RWPE2 (cell line): Measurements from ENCODE around the gene SELENON.

Experiments used
- ATAC-seq: fragments of 200-7000 bp; cut with Tn5 transposase; 3 replicates; pipeline ENCODE4 v1.9.1; 2021; ENCODE audit warnings: low read depth
- DNase-seq: peaks from one replicate; pipeline ENCODE4 v3.0.0-alpha.2; 2020; ENCODE audit warnings: low spot score
- H3K27ac ChIP-seq: fragments of 450-650 bp; 2 replicates; pipeline ENCODE4 v1.5.1; 2017; ENCODE audit warnings: mild to moderate bottlenecking; ENCODE audit not compliant: poor library complexity, severe bottlenecking
- H3K27me3 ChIP-seq: fragments of 250-450 bp; sonication (Bioruptor Pico); 2 replicates; pipeline ENCODE4 v1.5.1; 2021; ENCODE audit warnings: mild to moderate bottlenecking, moderate library complexity; ENCODE audit not compliant: insufficient read depth, poor library complexity, severe bottlenecking
- H3K36me3 ChIP-seq: fragments of 250-450 bp; sonication (Bioruptor Pico); 2 replicates; pipeline ENCODE4 v1.5.1; 2020; ENCODE audit warnings: low read depth, mild to moderate bottlenecking, moderate library complexity
- H3K4me1 ChIP-seq: fragments of 250-450 bp; sonication (Bioruptor Pico); 2 replicates; pipeline ENCODE4 v1.5.1; 2021; ENCODE audit warnings: mild to moderate bottlenecking, moderate library complexity; ENCODE audit not compliant: insufficient read depth, poor library complexity, severe bottlenecking
- H3K4me3 ChIP-seq: fragments of 250-450 bp; sonication (Bioruptor Pico); 2 replicates; pipeline ENCODE4 v1.5.1; 2021; ENCODE audit warnings: mild to moderate bottlenecking, moderate library complexity; ENCODE audit not compliant: severe bottlenecking
- H3K9me3 ChIP-seq: fragments of 250-450 bp; sonication (Bioruptor Pico); 2 replicates; pipeline ENCODE4 v1.5.1; 2021; ENCODE audit warnings: mild to moderate bottlenecking, moderate library complexity; ENCODE audit not compliant: severe bottlenecking
- TF ChIP-seq, protein P1 (sequence below): fragments of 450-650 bp; IDR thresholded peaks from one replicate; pipeline ENCODE4 v1.5.1; 2017; ENCODE audit warnings: mild to moderate bottlenecking, moderate library complexity; ENCODE audit not compliant: poor library complexity, severe bottlenecking

The SELENON gene

DNA sequence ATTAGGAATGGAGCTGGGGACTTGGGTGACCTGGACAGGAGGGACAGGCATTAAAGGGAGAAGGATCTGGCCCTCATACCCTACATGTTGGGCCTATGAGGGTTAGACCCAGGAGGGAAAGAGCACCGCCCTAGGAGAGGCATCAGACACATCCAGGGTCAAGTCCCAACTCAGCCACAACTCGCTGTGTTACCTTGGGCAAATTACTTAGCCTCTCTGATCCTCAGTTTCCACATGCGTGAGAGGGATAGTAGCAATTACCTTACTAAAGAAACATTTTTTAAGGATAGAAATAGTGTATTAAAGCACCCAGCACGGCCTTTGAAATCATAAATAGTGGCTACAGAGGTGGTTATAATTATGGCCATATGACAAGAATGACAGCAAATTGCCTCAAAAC, 20.1 kb upstream of the SELENON start:
- H3K27ac ChIP-seq, result no peak overlapping the region
- H3K36me3 ChIP-seq, result no peaks in the 10 kb centered on the region
- no peak overlapping the region for H3K4me3 ChIP-seq
- no peaks in the 10 kb centered on the region for H3K4me1 ChIP-seq
- ATAC-seq (no peak), DNase-seq (no peak)
- no peaks in the 10 kb centered on the region for H3K27me3 ChIP-seq
- no peaks in the 10 kb centered on the region for H3K9me3 ChIP-seq
- TF ChIP-seq, protein P1, sequence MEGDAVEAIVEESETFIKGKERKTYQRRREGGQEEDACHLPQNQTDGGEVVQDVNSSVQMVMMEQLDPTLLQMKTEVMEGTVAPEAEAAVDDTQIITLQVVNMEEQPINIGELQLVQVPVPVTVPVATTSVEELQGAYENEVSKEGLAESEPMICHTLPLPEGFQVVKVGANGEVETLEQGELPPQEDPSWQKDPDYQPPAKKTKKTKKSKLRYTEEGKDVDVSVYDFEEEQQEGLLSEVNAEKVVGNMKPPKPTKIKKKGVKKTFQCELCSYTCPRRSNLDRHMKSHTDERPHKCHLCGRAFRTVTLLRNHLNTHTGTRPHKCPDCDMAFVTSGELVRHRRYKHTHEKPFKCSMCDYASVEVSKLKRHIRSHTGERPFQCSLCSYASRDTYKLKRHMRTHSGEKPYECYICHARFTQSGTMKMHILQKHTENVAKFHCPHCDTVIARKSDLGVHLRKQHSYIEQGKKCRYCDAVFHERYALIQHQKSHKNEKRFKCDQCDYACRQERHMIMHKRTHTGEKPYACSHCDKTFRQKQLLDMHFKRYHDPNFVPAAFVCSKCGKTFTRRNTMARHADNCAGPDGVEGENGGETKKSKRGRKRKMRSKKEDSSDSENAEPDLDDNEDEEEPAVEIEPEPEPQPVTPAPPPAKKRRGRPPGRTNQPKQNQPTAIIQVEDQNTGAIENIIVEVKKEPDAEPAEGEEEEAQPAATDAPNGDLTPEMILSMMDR, result no peak

DNA sequence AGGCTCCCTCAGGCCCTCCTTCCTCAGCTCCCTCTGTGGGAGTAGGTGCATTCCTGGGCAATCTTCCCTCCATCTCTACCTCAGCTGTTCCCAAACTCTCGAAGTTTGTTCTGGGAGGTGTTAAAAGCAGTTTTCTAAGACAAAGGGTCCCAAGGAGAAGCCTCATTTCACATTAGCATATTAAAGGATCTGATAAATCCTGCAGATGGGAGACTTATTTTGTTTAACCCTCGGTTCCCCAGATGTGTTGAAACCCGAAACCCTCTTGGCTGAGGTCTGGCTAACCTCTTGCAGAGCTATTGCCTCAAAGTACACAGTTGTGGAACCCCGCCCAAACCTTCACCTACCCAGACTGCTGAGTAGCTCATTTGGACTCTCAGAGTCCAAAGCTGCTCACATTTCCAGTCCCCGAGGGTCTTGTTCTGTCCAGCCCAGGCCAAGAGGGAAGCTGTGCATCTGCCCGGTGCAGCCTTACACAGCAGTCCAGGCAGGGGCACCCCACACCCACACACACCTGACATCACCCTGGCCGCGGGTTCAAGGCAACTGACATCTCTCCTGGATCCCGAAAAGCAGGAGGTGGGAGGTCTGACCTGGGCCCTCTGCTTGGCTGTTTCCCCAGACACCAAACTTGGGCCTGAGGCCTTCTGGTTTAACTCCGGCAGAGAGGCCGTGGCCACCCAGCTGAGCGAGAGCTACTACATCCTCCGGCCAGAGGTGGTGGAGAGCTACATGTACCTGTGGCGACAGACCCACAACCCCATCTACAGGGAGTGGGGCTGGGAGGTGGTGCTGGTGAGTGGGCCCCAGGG, 19.5 kb upstream of the SELENON start:
- Histone ChIP-seq H3K27ac (no peak overlapping the region), H3K36me3 (no peaks in the 10 kb centered on the region), H3K4me1 (no peaks in the 10 kb centered on the region), H3K4me3 (no peak overlapping the region), H3K27me3 (no peaks in the 10 kb centered on the region), H3K9me3 (no peaks in the 10 kb centered on the region)
- ATAC-seq (peak; percentile 72), DNase-seq (no peak)
- TF ChIP-seq, protein P1, result no peak

DNA sequence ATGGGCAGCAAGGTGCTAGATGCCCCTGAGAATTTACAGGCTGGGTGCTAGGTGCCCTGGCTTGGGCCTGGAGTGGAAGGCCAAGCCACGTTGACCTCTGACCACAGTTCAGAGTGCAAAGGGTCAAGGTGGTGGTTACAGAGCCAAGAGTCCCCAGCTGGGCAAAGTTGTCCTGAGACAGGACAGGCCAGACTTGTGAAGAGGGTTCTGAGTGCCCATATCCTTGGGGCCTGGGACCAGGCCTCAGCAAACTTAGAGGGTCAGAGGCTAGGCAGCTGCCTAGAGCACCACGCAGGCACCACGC, 18.9 kb upstream of the SELENON start:
- no peaks in the 10 kb centered on the region for H3K27me3 ChIP-seq
- no peaks in the 10 kb centered on the region for H3K9me3 ChIP-seq
- no peaks in the 10 kb centered on the region for H3K36me3 ChIP-seq
- TF ChIP-seq, protein P1, result no peak
- no peak overlapping the region for H3K4me3 ChIP-seq
- ATAC-seq (no peak), DNase-seq (no peak)
- H3K27ac ChIP-seq, result no peak overlapping the region
- H3K4me1 ChIP-seq, result no peaks in the 10 kb centered on the region

DNA sequence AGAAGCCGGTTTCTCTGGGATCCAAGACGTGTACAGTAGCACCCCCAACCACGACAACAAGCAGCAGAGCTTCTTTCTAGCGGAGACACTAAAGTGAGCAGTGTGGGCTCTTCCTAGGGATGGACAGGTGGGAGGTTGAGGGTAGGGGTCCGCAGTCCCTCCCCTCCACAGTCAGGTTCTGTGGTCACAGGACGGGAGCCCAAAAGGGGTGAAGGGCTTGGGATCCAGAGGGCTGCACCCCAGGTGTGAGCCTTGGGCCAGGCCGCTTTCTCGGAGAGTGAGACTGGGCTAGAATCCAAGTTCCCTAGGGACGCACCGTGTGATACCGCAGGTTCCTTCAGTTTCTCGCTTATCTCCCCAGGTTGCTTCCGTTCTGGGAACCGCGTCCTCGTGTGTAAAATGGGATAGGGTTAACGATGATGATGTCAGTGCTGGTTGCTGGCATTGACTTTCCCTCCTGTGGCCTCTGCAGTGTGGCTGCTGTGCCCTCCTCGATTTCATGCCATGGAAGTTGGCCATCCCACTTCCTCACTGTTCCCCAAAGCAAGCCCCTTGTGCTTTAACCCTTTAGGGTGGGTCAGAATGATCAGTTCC, 17.3 kb upstream of the SELENON start:
- no peak overlapping the region for H3K27ac ChIP-seq
- ATAC-seq (no peak), DNase-seq (no peak)
- no peak overlapping the region for H3K4me3 ChIP-seq
- no peaks in the 10 kb centered on the region for H3K4me1 ChIP-seq
- H3K36me3 ChIP-seq, result no peaks in the 10 kb centered on the region
- H3K27me3 ChIP-seq, result no peaks in the 10 kb centered on the region
- no peaks in the 10 kb centered on the region for H3K9me3 ChIP-seq
- TF ChIP-seq, protein P1, result no peak

DNA sequence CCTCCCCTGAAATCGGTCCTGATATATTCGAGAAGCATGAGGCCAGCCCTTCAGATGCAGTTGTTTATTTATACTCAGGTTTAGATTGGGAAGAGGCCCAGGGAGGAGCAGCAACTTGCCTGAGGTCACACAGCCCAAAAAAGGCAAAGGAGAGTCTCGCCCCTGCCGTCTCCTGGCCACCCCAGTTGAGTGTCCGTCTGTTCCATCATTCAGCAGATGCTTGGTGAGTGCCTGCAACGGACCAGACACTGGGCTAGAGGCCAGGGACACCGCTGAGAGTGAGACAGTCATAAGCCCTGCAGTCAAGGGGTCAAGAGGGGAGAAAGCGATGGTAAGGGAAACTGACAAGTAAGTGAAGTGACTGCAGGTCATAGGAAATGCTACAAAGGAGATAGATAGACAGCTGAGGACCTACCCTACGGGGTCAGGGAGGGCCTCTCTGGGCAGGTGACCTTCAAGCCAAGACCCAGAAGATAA, 15.4 kb upstream of the SELENON start:
- H3K9me3 ChIP-seq, result no peaks in the 10 kb centered on the region
- H3K4me3 ChIP-seq, result no peak overlapping the region
- no peak overlapping the region for H3K27ac ChIP-seq
- no peaks in the 10 kb centered on the region for H3K36me3 ChIP-seq
- DNase-seq, result no peak
- TF ChIP-seq, protein P1, result no peak
- no peaks in the 10 kb centered on the region for H3K4me1 ChIP-seq
- no peak for ATAC-seq
- H3K27me3 ChIP-seq, result no peaks in the 10 kb centered on the region
